ENCODE results near the gene RAB25.

DNA sequence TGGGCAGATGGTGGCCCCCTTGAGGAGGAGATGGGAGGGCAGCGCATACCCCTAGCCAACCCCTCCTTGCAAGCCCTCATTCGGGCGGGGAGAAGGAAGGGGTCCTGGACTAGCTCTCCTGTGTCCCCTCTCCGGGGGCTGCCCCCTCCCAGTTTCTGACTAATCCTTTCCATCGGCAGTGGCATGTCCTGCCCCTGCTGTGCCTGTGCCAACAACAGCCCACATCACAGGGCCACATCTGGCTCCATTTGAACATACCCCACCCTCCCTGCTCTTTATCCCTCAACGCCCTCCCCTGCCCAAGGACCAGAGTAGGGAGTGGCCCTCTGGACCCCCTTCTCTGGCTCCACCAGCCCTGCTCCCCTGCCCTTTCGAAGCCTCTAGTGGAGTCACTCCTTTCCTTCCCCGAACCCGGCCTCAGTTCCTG lies 42.6 kb downstream of the RAB25 start:
- TF ChIP-seq, protein P1, sequence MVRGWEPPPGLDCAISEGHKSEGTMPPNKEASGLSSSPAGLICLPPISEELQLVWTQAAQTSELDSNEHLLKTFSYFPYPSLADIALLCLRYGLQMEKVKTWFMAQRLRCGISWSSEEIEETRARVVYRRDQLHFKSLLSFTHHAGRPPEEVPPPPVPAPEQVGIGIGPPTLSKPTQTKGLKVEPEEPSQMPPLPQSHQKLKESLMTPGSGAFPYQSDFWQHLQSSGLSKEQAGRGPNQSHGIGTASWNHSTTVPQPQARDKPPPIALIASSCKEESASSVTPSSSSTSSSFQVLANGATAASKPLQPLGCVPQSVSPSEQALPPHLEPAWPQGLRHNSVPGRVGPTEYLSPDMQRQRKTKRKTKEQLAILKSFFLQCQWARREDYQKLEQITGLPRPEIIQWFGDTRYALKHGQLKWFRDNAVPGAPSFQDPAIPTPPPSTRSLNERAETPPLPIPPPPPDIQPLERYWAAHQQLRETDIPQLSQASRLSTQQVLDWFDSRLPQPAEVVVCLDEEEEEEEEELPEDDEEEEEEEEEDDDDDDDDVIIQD (CRISPR knock-in tag; IDR thresholded peaks at IDR 0.05; ENCODE audit: low read depth): no peak
- no peak for TF ChIP-seq ZNF263 (CRISPR knock-in tag; IDR thresholded peaks at IDR 0.05)
- TF ChIP-seq HDAC2 (CRISPR knock-in tag; IDR thresholded peaks at IDR 0.05): no peak
- 0 out of 2 replicates have a peak, but pooled peaks have one; percentile 21 for TF ChIP-seq TAF1 (CRISPR knock-in tag; IDR thresholded peaks at IDR 0.05)
- no peak for TF ChIP-seq RAD21 (CRISPR knock-in tag; IDR thresholded peaks at IDR 0.05)
- no peak for TF ChIP-seq FOSL2 (CRISPR knock-in tag; IDR thresholded peaks at IDR 0.05)
- TF ChIP-seq KDM4B (CRISPR knock-in tag; IDR thresholded peaks at IDR 0.05): no peak
- no peak for TF ChIP-seq RXRA (CRISPR knock-in tag; IDR thresholded peaks at IDR 0.05)
- TF ChIP-seq, protein P2, sequence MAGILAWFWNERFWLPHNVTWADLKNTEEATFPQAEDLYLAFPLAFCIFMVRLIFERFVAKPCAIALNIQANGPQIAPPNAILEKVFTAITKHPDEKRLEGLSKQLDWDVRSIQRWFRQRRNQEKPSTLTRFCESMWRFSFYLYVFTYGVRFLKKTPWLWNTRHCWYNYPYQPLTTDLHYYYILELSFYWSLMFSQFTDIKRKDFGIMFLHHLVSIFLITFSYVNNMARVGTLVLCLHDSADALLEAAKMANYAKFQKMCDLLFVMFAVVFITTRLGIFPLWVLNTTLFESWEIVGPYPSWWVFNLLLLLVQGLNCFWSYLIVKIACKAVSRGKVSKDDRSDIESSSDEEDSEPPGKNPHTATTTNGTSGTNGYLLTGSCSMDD (CRISPR knock-in tag; IDR thresholded peaks at IDR 0.05): no peak
- TF ChIP-seq KDM1A (CRISPR knock-in tag; IDR thresholded peaks at IDR 0.05): no peak
- TF ChIP-seq, protein P3, sequence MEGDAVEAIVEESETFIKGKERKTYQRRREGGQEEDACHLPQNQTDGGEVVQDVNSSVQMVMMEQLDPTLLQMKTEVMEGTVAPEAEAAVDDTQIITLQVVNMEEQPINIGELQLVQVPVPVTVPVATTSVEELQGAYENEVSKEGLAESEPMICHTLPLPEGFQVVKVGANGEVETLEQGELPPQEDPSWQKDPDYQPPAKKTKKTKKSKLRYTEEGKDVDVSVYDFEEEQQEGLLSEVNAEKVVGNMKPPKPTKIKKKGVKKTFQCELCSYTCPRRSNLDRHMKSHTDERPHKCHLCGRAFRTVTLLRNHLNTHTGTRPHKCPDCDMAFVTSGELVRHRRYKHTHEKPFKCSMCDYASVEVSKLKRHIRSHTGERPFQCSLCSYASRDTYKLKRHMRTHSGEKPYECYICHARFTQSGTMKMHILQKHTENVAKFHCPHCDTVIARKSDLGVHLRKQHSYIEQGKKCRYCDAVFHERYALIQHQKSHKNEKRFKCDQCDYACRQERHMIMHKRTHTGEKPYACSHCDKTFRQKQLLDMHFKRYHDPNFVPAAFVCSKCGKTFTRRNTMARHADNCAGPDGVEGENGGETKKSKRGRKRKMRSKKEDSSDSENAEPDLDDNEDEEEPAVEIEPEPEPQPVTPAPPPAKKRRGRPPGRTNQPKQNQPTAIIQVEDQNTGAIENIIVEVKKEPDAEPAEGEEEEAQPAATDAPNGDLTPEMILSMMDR (CRISPR knock-in tag; IDR thresholded peaks at IDR 0.05): no peak
- TF ChIP-seq, protein P4, sequence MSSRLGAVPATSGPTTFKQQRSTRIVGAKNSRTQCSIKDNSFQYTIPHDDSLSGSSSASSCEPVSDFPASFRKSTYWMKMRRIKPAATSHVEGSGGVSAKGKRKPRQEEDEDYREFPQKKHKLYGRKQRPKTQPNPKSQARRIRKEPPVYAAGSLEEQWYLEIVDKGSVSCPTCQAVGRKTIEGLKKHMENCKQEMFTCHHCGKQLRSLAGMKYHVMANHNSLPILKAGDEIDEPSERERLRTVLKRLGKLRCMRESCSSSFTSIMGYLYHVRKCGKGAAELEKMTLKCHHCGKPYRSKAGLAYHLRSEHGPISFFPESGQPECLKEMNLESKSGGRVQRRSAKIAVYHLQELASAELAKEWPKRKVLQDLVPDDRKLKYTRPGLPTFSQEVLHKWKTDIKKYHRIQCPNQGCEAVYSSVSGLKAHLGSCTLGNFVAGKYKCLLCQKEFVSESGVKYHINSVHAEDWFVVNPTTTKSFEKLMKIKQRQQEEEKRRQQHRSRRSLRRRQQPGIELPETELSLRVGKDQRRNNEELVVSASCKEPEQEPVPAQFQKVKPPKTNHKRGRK (CRISPR knock-in tag; IDR thresholded peaks at IDR 0.05): no peak
- no peak for TF ChIP-seq PHF8 (CRISPR knock-in tag; IDR thresholded peaks at IDR 0.05)
- no peak for TF ChIP-seq AGO1 (IDR thresholded peaks at IDR 0.05; ENCODE audit: low read depth, low read length, poor library complexity, severe bottlenecking)
